Stimulated activated CD8-positive, alpha-beta memory T cell treated with anti-CD3 and anti-CD28 coated beads, Interleukin-15, amount 100 ng/mL, for 4 hours (primary cell): ENCODE data around the gene PLEKHM3.
"Not testable (repeated sequence)": the region's sequence is repeated elsewhere in the genome, so short reads cannot be mapped to it uniquely, and the experiment has no call there.

Experiments
- DNase-seq, 2 donors: peaks; one replicate each; pipeline ENCODE4 v3.0.0-alpha.2; 2020; ENCODE audit warnings: low read depth in 2 of 2

PLEKHM3 gene

GRCh38 chr2:207825045-207825954, 200.0 kb downstream of the PLEKHM3 start:
- no peak for DNase-seq

- no peak for DNase-seq
Observed at GRCh38 chr2:207823865-207824264, 201.5 kb downstream of the PLEKHM3 start.

- DNase-seq: no peak
Observed at GRCh38 chr2:207819839-207820784, 205.2 kb downstream of the PLEKHM3 start.

GRCh38 chr2:207819021-207819797, 206.1 kb downstream of the PLEKHM3 start:
- DNase-seq: no peak

GRCh38 chr2:207816546-207816945, 208.8 kb downstream of the PLEKHM3 start:
- no peak for DNase-seq

- DNase-seq: no peak
Observed at GRCh38 chr2:207815254-207815653, 210.1 kb downstream of the PLEKHM3 start.

- no peak for DNase-seq
Observed at GRCh38 chr2:207813942-207814341, 211.4 kb downstream of the PLEKHM3 start.

GRCh38 chr2:207813221-207813916, 212.0 kb downstream of the PLEKHM3 start:
- DNase-seq: no peak

- no peak for DNase-seq
Observed at GRCh38 chr2:207812726-207813080, 212.6 kb downstream of the PLEKHM3 start.

- no peak for DNase-seq
Observed at GRCh38 chr2:207812058-207812725, 213.1 kb downstream of the PLEKHM3 start.

- not testable (repeated sequence) for DNase-seq
Observed at GRCh38 chr2:207811658-207812057, 213.7 kb downstream of the PLEKHM3 start.

GRCh38 chr2:207810200-207810788, 215.0 kb downstream of the PLEKHM3 start:
- DNase-seq: no peak

- DNase-seq: no peak
Observed at GRCh38 chr2:207808119-207808518, 217.2 kb downstream of the PLEKHM3 start.

GRCh38 chr2:207807516-207807915, 217.8 kb downstream of the PLEKHM3 start:
- DNase-seq: no peak

- DNase-seq: no peak
Observed at GRCh38 chr2:207805566-207806226, 219.6 kb downstream of the PLEKHM3 start.

GRCh38 chr2:207802650-207803049, 222.7 kb downstream of the PLEKHM3 start:
- DNase-seq: no peak

- DNase-seq: no peak
Observed at GRCh38 chr2:207801259-207801658, 224.1 kb downstream of the PLEKHM3 start.

GRCh38 chr2:207796585-207797350, 228.6 kb downstream of the PLEKHM3 start:
- no peak for DNase-seq

GRCh38 chr2:207792244-207792785, 233.0 kb downstream of the PLEKHM3 start:
- DNase-seq: no peak
